Epithelial cell of proximal tubule (primary cell): Measurements from ENCODE around the gene PRSS50. TPM values are rescaled to one million over a fixed set of nuclear protein-coding genes. Genes with fewer than 3 reads are reported as not detected.

ENCODE experiments used
- DNase-seq: peaks from one replicate; pipeline ENCODE4 v3.0.0-alpha.2; 2011; ENCODE audit warnings: low read depth
- H3K4me3 ChIP-seq: 2 replicates; pipeline ENCODE4 v1.5.1; 2011; ENCODE audit warnings: low read depth, mild to moderate bottlenecking, low read length
- total RNA-seq: library from RNA; depleted of rRNA; stranded (reverse); fragments of >200 nt; gene quantifications from 2 replicates; pipeline ENCODE4 v1.2.3, GENCODE V29; 2015
- TF ChIP-seq, protein P1 (sequence below): conservative IDR thresholded peaks from 2 replicates; pipeline ENCODE4 v1.5.1; 2012; ENCODE audit warnings: low read depth, mild to moderate bottlenecking, low read length

PRSS50 gene
- total RNA-seq, 1 donor from 2014 or later: not detected

DNA sequence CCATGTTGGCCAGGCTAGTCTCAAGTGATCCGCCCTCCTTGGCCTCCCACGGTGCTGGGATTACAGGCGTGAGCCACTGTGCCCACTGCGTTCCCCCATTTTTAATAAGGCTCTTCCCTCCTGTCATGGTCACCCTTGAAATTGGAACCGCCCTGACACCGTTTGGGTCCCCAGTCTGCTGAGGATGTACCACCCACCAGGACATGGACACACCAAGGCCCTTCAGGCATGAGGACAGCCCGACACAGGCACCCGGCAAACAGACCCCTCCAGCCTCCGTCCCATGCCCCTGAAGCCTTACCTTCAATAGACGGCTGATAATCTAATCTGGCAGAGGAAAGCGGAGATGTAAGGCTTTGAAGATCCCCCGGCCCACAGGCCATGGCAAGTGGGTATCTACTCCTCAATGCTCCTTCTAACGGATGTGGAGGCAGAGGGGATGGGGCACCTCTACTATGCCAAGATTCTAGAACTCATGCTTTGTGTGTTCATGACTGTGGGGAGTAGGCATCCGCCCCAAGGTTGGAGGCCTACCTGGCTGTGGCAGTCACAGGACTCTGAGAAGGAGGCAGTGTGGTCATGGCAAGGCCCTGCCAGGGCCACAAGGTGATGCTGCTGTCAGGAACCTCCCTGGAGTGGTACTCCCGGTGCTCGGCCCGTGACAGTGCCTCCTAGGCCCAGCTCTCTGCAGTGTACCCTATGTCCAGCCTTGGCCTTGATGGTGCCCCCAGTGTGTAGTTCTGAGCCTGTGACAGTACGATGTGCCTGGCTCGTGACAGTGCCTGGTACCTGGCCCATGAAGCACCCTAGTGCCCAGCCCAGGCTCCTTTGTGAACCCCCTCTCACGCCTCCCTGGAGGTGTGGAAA, 18.6 kb upstream of the PRSS50 start:
- TF ChIP-seq, protein P1, sequence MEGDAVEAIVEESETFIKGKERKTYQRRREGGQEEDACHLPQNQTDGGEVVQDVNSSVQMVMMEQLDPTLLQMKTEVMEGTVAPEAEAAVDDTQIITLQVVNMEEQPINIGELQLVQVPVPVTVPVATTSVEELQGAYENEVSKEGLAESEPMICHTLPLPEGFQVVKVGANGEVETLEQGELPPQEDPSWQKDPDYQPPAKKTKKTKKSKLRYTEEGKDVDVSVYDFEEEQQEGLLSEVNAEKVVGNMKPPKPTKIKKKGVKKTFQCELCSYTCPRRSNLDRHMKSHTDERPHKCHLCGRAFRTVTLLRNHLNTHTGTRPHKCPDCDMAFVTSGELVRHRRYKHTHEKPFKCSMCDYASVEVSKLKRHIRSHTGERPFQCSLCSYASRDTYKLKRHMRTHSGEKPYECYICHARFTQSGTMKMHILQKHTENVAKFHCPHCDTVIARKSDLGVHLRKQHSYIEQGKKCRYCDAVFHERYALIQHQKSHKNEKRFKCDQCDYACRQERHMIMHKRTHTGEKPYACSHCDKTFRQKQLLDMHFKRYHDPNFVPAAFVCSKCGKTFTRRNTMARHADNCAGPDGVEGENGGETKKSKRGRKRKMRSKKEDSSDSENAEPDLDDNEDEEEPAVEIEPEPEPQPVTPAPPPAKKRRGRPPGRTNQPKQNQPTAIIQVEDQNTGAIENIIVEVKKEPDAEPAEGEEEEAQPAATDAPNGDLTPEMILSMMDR: no peak
- no peak overlapping the region for H3K4me3 ChIP-seq
- no peak for DNase-seq

DNA sequence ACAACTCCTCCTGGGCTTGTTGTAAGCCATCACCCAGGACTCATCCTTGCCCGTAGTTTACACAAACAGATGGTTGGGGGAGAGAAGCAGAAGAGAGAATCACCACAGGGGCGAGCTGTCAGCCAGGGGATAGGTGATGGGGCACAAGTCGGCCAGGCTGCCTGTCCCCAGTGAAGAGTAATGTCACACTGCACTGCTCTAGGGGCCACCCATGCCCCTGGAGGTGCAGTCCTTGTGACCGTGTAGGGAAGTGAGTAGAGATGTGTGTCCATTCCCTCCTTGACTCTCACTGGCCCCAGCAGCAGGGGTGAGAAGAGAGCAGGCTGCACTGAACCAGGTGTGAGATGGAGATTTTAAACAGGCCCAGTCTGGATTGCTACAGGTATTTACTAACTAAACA, 17.1 kb upstream of the PRSS50 start:
- no peak overlapping the region for H3K4me3 ChIP-seq
- TF ChIP-seq, protein P1: no peak
- DNase-seq: no peak

DNA sequence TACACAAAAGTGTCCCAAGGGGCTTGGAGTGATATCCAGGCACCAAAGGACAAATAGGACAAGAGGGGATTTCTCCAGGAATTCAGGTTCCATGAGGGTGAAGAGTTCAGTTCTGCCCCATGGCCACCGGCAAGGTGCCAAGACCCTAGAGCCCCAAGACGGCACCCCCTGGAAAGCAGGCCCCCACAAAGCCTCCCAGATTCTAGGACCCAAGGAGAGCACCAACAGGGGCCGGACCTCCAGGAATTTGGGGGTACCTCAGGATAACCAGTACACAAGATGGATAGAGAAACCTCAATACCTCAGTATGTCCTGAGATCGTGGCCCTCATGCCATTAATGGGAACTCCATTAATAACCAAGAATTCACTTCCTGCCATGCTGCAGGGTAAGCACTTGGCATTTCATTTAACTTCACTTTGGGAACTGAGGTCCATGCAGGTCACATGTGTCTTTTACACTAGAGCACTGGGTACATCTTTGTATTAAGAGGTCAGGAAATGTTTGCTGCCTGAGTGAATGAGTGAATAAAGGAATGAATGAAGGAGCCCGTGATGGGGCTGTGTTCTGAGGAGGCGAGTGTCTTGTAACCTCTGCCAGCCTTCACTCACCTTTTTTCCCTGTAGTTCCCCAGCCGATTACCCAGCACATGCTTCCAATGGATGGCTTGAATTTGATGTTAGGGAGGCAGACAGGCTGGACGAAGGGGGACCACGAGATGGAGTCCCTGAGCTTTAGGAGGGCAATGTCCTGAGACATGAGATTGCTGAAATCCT, 15.5 kb upstream of the PRSS50 start:
- TF ChIP-seq, protein P1: no peak
- H3K4me3 ChIP-seq: no peak overlapping the region
- no peak for DNase-seq

DNA sequence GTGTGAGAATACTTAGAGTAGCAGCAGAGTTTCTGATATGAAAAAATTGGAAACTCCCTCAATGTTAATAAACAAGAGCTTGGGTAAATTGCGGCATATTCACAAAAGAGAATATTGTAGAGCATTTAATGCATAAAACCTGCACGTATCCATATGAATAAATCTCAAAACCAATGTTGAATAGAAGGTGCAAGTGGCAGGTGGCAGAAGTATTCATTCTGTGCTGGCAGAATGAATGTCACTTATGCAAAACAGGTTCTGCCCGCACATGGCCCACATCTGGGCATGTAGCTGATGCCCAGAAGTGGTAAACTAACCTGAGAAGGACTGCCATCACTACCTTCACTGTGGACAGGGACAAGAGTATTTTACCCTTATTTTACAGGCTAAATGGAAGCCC, 14.1 kb upstream of the PRSS50 start:
- no peak for DNase-seq
- H3K4me3 ChIP-seq: no peak overlapping the region
- TF ChIP-seq, protein P1: no peak

DNA sequence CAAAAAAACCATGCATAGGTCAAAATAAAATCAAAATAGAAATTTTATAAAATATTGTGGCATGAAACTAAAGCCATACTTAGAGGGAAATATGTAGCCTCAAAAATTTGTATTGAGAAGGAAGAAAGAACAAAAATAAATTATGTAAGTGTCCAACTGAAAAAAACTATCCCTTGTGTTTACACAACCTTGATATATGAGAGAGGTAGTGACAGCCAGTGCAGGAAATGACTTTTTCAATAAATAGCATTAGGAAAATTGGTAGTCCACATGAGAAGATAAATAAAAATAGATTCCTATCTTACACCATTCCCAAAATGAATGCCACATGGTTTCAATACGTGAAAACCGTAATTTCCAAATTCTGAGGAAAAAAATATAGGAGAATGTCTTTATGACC, 13.2 kb upstream of the PRSS50 start:
- DNase-seq: no peak
- TF ChIP-seq, protein P1: no peak

DNA sequence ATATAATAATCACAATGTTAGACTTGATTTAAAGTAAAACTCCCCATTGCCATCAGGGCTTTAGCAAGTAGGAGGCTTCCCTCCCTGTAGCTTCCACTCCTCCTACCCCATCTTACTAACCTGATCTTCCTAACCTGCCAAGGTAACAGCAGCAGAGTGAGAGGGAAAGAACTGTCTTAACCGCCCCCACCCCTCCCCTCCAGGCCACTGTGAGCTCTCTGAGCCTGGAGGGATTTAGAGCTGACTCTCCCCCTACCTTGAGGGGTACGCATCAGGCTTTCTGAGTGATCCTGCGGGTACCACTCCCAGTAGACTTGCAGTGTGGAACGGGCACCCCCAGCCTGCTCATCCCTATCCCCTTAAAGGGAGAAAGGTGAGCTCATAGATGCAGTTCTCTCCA, 11.4 kb upstream of the PRSS50 start:
- no peak for DNase-seq
- H3K4me3 ChIP-seq: no peak overlapping the region
- TF ChIP-seq, protein P1: no peak

More for the DNA sequence above, 13.2 kb upstream of the PRSS50 start:
- no peak overlapping the region for H3K4me3 ChIP-seq
